ENCODE results near the gene PSME1.

DNA sequence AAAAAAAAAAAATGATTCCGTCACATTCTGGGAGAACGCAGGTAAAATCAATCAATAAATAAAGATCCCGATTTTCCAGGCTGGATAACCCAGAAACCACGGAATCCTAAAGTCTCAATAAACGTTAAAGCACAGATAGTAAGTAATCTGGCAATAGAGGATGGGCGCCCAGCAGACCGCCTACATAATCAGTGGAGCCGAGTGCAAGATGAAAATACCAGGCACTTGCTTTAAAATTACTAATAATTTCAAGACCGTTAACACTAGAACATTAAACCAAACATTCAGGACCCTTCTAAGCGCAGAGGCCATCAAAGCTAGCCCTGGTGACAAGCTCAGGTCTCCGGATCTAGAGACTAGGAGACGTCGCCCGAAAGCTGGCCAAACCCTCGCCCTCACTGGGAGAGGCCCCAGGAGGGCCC lies 22.6 kb upstream of the PSME1 start:
- no peak for TF ChIP-seq CTCF (IDR thresholded peaks at IDR 0.05; ENCODE audit: extremely low read depth in 1 of 2, insufficient read depth in 1 of 2, low read depth in 1 of 2, low read length in 2 of 2)
- no peak for TF ChIP-seq MYC (IDR thresholded peaks at IDR 0.05; ENCODE audit: low read depth, low read length)
- TF ChIP-seq JUN (IDR thresholded peaks at IDR 0.05; ENCODE audit: borderline replicate concordance, insufficient read depth, insufficient read length, low read depth): no peak

All from endothelial cell of umbilical vein (primary cell).